Measurements from ENCODE around the gene SLAMF8. TPM values are rescaled to one million over a fixed set of nuclear protein-coding genes. Genes with fewer than 3 reads are reported as not detected.

Gene SLAMF8
- total RNA-seq, 1 donor from 2014 or later = not detected

- Mint-ChIP-seq H3K36me3 (no peaks in the 10 kb centered on the region), H3K4me1 (ENCODE audit: unreplicated experiment) (peaks cover 7% of the 10 kb centered on the region), H3K27me3 (peaks cover 57% of the 10 kb centered on the region), H3K27ac (peak overlapping the region; percentile 25), H3K4me3 (peak overlapping the region; percentile 93), H3K9me3 (no peaks in the 10 kb centered on the region)
- peak; percentile 82 for DNase-seq (ENCODE audit: extremely low spot score, unreplicated experiment)
- TF ChIP-seq CTCF (conservative IDR thresholded peaks at IDR 0.05) = peak; percentile 35
Measured at GRCh38 chr1:159854693-159855192, 28.1 kb downstream of the SLAMF8 start.

- Mint-ChIP-seq H3K27me3 (peaks cover 52% of the 10 kb centered on the region), H3K9me3 (no peaks in the 10 kb centered on the region), H3K36me3 (no peaks in the 10 kb centered on the region), H3K4me3 (peak overlapping the region; percentile 84), H3K27ac (no peak overlapping the region), H3K4me1 (ENCODE audit: unreplicated experiment) (peaks cover 7% of the 10 kb centered on the region)
- no peak for DNase-seq (ENCODE audit: extremely low spot score, unreplicated experiment)
- no peak for TF ChIP-seq CTCF (conservative IDR thresholded peaks at IDR 0.05)
Measured at GRCh38 chr1:159855709-159856108, 29.0 kb downstream of the SLAMF8 start.

- Mint-ChIP-seq H3K4me1 (ENCODE audit: unreplicated experiment) (peaks cover 7% of the 10 kb centered on the region), H3K4me3 (peak overlapping the region; percentile 83), H3K27me3 (peaks cover 47% of the 10 kb centered on the region), H3K27ac (no peak overlapping the region), H3K9me3 (no peaks in the 10 kb centered on the region), H3K36me3 (no peaks in the 10 kb centered on the region)
- DNase-seq (ENCODE audit: extremely low spot score, unreplicated experiment) = no peak
- TF ChIP-seq CTCF (conservative IDR thresholded peaks at IDR 0.05) = no peak
Measured at GRCh38 chr1:159856576-159856975, 29.9 kb downstream of the SLAMF8 start.

GRCh38 chr1:159857889-159858288, 31.2 kb downstream of the SLAMF8 start:
- no peak overlapping the region for H3K4me3 Mint-ChIP-seq
- no peaks in the 10 kb centered on the region for H3K9me3 Mint-ChIP-seq
- H3K4me1 Mint-ChIP-seq (ENCODE audit: unreplicated experiment) = peaks cover 7% of the 10 kb centered on the region
- H3K27ac Mint-ChIP-seq = no peak overlapping the region
- H3K36me3 Mint-ChIP-seq = no peaks in the 10 kb centered on the region
- DNase-seq (ENCODE audit: extremely low spot score, unreplicated experiment) = no peak
- peaks cover 39% of the 10 kb centered on the region for H3K27me3 Mint-ChIP-seq
- no peak for TF ChIP-seq CTCF (conservative IDR thresholded peaks at IDR 0.05)

- peaks cover 35% of the 10 kb centered on the region for H3K27me3 Mint-ChIP-seq
- no peak overlapping the region for H3K27ac Mint-ChIP-seq
- no peak for DNase-seq (ENCODE audit: extremely low spot score, unreplicated experiment)
- no peaks in the 10 kb centered on the region for H3K4me1 Mint-ChIP-seq (ENCODE audit: unreplicated experiment)
- no peaks in the 10 kb centered on the region for H3K36me3 Mint-ChIP-seq
- no peak for TF ChIP-seq CTCF (conservative IDR thresholded peaks at IDR 0.05)
- H3K4me3 Mint-ChIP-seq = no peak overlapping the region
- no peaks in the 10 kb centered on the region for H3K9me3 Mint-ChIP-seq
Measured at GRCh38 chr1:159859767-159860322, 33.2 kb downstream of the SLAMF8 start.
